ENCODE measurements around the gene INSYN2B.

Gene INSYN2B

GRCh38 chr5:169875091-169875728, 105.1 kb downstream of the INSYN2B start:
- H2AFZ ChIP-seq (ENCODE audit: low read length, unreplicated experiment) = no peak overlapping the region

GRCh38 chr5:169874621-169875020, 105.7 kb downstream of the INSYN2B start:
- H3K27me3 ChIP-seq (ENCODE audit: insufficient read depth, low read length) = no peaks in the 10 kb centered on the region
- no peaks in the 10 kb centered on the region for H3K79me2 ChIP-seq (ENCODE audit: control insufficient read depth, insufficient read depth, low read length, unreplicated experiment)
- no peak overlapping the region for H2AFZ ChIP-seq (ENCODE audit: low read length, unreplicated experiment)
- peaks cover 17% of the 10 kb centered on the region for H3K4me1 ChIP-seq (ENCODE audit: control insufficient read depth, insufficient read depth, low read length, unreplicated experiment)
- H3K36me3 ChIP-seq (ENCODE audit: insufficient read depth, low read length) = 0 out of 2 replicates have a peak, but pooled peaks cover 5% of the 10 kb centered on the region
- H3K27ac ChIP-seq (ENCODE audit: low read depth, low read length) = no peak overlapping the region
- H3K4me3 ChIP-seq (ENCODE audit: low read depth, low read length) = no peak overlapping the region

More at GRCh38 chr5:169875091-169875728, 105.1 kb downstream of the INSYN2B start:
- H3K4me3 ChIP-seq (ENCODE audit: low read depth, low read length) = no peak overlapping the region
- no peaks in the 10 kb centered on the region for H3K79me2 ChIP-seq (ENCODE audit: control insufficient read depth, insufficient read depth, low read length, unreplicated experiment)
- no peaks in the 10 kb centered on the region for H3K27me3 ChIP-seq (ENCODE audit: insufficient read depth, low read length)
- 0 out of 2 replicates have a peak, but pooled peaks cover 5% of the 10 kb centered on the region for H3K36me3 ChIP-seq (ENCODE audit: insufficient read depth, low read length)
- H3K27ac ChIP-seq (ENCODE audit: low read depth, low read length) = no peak overlapping the region
- peaks cover 17% of the 10 kb centered on the region for H3K4me1 ChIP-seq (ENCODE audit: control insufficient read depth, insufficient read depth, low read length, unreplicated experiment)

DNA sequence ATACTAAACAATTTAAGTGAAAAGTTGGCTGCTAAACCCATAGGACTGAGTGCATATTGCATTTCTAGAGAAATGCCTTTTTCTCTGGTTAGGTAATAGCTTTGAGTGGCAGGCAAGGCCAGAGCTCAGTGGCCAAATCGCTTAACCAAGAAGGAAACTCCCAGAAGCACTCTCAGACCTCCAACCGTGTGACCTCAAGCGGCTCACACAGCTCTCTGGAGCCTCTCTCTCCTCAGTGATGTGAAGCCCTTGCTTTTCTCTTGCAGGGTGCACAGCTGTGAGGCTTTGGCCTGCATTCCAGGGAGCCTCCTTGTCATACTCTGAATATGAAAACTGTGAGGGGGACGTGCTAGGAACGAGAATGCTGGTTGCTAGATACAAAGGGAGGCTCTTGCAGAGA, 106.7 kb downstream of the INSYN2B start:
- H3K4me1 ChIP-seq (ENCODE audit: control insufficient read depth, insufficient read depth, low read length, unreplicated experiment) = peaks cover 17% of the 10 kb centered on the region
- H3K27me3 ChIP-seq (ENCODE audit: insufficient read depth, low read length) = no peaks in the 10 kb centered on the region
- no peaks in the 10 kb centered on the region; the same call in 1 of the 2 replicates for H3K36me3 ChIP-seq (ENCODE audit: insufficient read depth, low read length)
- H2AFZ ChIP-seq (ENCODE audit: low read length, unreplicated experiment) = no peak overlapping the region
- no peaks in the 10 kb centered on the region for H3K79me2 ChIP-seq (ENCODE audit: control insufficient read depth, insufficient read depth, low read length, unreplicated experiment)
- no peak overlapping the region for H3K27ac ChIP-seq (ENCODE audit: low read depth, low read length)
- no peak overlapping the region for H3K4me3 ChIP-seq (ENCODE audit: low read depth, low read length)

- no peak overlapping the region for H3K27ac ChIP-seq (ENCODE audit: low read depth, low read length)
- H3K4me3 ChIP-seq (ENCODE audit: low read depth, low read length) = no peak overlapping the region
- no peak overlapping the region for H2AFZ ChIP-seq (ENCODE audit: low read length, unreplicated experiment)
- H3K79me2 ChIP-seq (ENCODE audit: control insufficient read depth, insufficient read depth, low read length, unreplicated experiment) = no peaks in the 10 kb centered on the region
- H3K4me1 ChIP-seq (ENCODE audit: control insufficient read depth, insufficient read depth, low read length, unreplicated experiment) = peaks cover 17% of the 10 kb centered on the region
- H3K36me3 ChIP-seq (ENCODE audit: insufficient read depth, low read length) = no peaks in the 10 kb centered on the region; the same call in 1 of the 2 replicates
- H3K27me3 ChIP-seq (ENCODE audit: insufficient read depth, low read length) = no peaks in the 10 kb centered on the region
Measured at GRCh38 chr5:169871826-169872490, 108.3 kb downstream of the INSYN2B start.

GRCh38 chr5:169870211-169870610, 110.1 kb downstream of the INSYN2B start:
- Histone ChIP-seq H2AFZ (ENCODE audit: low read length, unreplicated experiment) (no peak overlapping the region), H3K4me3 (ENCODE audit: low read depth, low read length) (no peak overlapping the region), H3K79me2 (ENCODE audit: control insufficient read depth, insufficient read depth, low read length, unreplicated experiment) (no peaks in the 10 kb centered on the region), H3K27me3 (ENCODE audit: insufficient read depth, low read length) (no peaks in the 10 kb centered on the region), H3K36me3 (ENCODE audit: insufficient read depth, low read length) (no peaks in the 10 kb centered on the region; the same call in 1 of the 2 replicates), H3K4me1 (ENCODE audit: control insufficient read depth, insufficient read depth, low read length, unreplicated experiment) (peaks cover 3% of the 10 kb centered on the region), H3K27ac (ENCODE audit: low read depth, low read length) (no peak overlapping the region)

DNA sequence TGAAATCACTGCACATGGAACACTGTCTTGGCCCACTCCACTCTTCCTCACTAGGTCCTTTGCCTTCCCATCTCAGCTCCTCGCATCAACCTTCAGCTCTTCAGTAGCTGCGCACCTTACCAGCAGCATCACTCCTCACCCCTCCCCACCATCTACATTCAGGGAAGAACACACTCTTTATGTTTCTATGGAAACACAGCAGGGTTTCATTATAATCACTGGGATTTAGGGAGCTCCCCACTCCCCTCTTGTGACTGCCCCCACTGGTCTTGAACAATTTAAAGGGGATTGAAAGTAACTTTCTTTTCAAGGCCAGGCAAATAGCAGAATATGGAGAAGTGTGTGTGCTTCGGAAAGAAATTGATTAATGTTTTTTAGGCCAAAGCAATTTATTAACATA, 111.2 kb downstream of the INSYN2B start:
- H3K79me2 ChIP-seq (ENCODE audit: control insufficient read depth, insufficient read depth, low read length, unreplicated experiment) = no peaks in the 10 kb centered on the region
- no peaks in the 10 kb centered on the region; the same call in 1 of the 2 replicates for H3K36me3 ChIP-seq (ENCODE audit: insufficient read depth, low read length)
- no peaks in the 10 kb centered on the region for H3K4me1 ChIP-seq (ENCODE audit: control insufficient read depth, insufficient read depth, low read length, unreplicated experiment)
- no peak overlapping the region for H3K27ac ChIP-seq (ENCODE audit: low read depth, low read length)
- no peak overlapping the region for H2AFZ ChIP-seq (ENCODE audit: low read length, unreplicated experiment)
- H3K4me3 ChIP-seq (ENCODE audit: low read depth, low read length) = no peak overlapping the region
- no peaks in the 10 kb centered on the region for H3K27me3 ChIP-seq (ENCODE audit: insufficient read depth, low read length)

GRCh38 chr5:169867347-169867746, 112.9 kb downstream of the INSYN2B start:
- H3K27ac ChIP-seq (ENCODE audit: low read depth, low read length) = no peak overlapping the region
- H3K4me1 ChIP-seq (ENCODE audit: control insufficient read depth, insufficient read depth, low read length, unreplicated experiment) = peaks cover 4% of the 10 kb centered on the region
- H3K79me2 ChIP-seq (ENCODE audit: control insufficient read depth, insufficient read depth, low read length, unreplicated experiment) = no peaks in the 10 kb centered on the region
- H3K4me3 ChIP-seq (ENCODE audit: low read depth, low read length) = no peak overlapping the region
- no peaks in the 10 kb centered on the region; the same call in 1 of the 2 replicates for H3K36me3 ChIP-seq (ENCODE audit: insufficient read depth, low read length)
- no peak overlapping the region for H2AFZ ChIP-seq (ENCODE audit: low read length, unreplicated experiment)
- H3K27me3 ChIP-seq (ENCODE audit: insufficient read depth, low read length) = no peaks in the 10 kb centered on the region

GRCh38 chr5:169864483-169864882, 115.8 kb downstream of the INSYN2B start:
- Histone ChIP-seq H3K4me1 (ENCODE audit: control insufficient read depth, insufficient read depth, low read length, unreplicated experiment) (peaks cover 10% of the 10 kb centered on the region), H2AFZ (ENCODE audit: low read length, unreplicated experiment) (no peak overlapping the region), H3K36me3 (ENCODE audit: insufficient read depth, low read length) (no peaks in the 10 kb centered on the region; the same call in 1 of the 2 replicates), H3K79me2 (ENCODE audit: control insufficient read depth, insufficient read depth, low read length, unreplicated experiment) (no peaks in the 10 kb centered on the region), H3K27me3 (ENCODE audit: insufficient read depth, low read length) (no peaks in the 10 kb centered on the region), H3K4me3 (ENCODE audit: low read depth, low read length) (no peak overlapping the region), H3K27ac (ENCODE audit: low read depth, low read length) (no peak overlapping the region)

- no peak overlapping the region for H2AFZ ChIP-seq (ENCODE audit: low read length, unreplicated experiment)
- no peaks in the 10 kb centered on the region for H3K79me2 ChIP-seq (ENCODE audit: control insufficient read depth, insufficient read depth, low read length, unreplicated experiment)
- no peak overlapping the region for H3K4me3 ChIP-seq (ENCODE audit: low read depth, low read length)
- no peaks in the 10 kb centered on the region for H3K36me3 ChIP-seq (ENCODE audit: insufficient read depth, low read length)
- H3K4me1 ChIP-seq (ENCODE audit: control insufficient read depth, insufficient read depth, low read length, unreplicated experiment) = peaks cover 10% of the 10 kb centered on the region
- H3K27me3 ChIP-seq (ENCODE audit: insufficient read depth, low read length) = no peaks in the 10 kb centered on the region
- peak overlapping the region; percentile 9; the same call in 1 of the 2 replicates for H3K27ac ChIP-seq (ENCODE audit: low read depth, low read length)
Measured at GRCh38 chr5:169862391-169862811, 117.9 kb downstream of the INSYN2B start.

- Histone ChIP-seq H2AFZ (ENCODE audit: low read length, unreplicated experiment) (no peak overlapping the region), H3K27me3 (ENCODE audit: insufficient read depth, low read length) (no peaks in the 10 kb centered on the region), H3K36me3 (ENCODE audit: insufficient read depth, low read length) (no peaks in the 10 kb centered on the region), H3K79me2 (ENCODE audit: control insufficient read depth, insufficient read depth, low read length, unreplicated experiment) (no peaks in the 10 kb centered on the region), H3K27ac (ENCODE audit: low read depth, low read length) (peak overlapping the region; percentile 27; the same call in 1 of the 2 replicates), H3K4me3 (ENCODE audit: low read depth, low read length) (no peak overlapping the region), H3K4me1 (ENCODE audit: control insufficient read depth, insufficient read depth, low read length, unreplicated experiment) (peaks cover 15% of the 10 kb centered on the region)
Measured at GRCh38 chr5:169861934-169862333, 118.4 kb downstream of the INSYN2B start.

- peaks cover 20% of the 10 kb centered on the region for H3K4me1 ChIP-seq (ENCODE audit: control insufficient read depth, insufficient read depth, low read length, unreplicated experiment)
- no peak overlapping the region for H2AFZ ChIP-seq (ENCODE audit: low read length, unreplicated experiment)
- peak overlapping the region; percentile 27; the same call in 1 of the 2 replicates for H3K27ac ChIP-seq (ENCODE audit: low read depth, low read length)
- H3K27me3 ChIP-seq (ENCODE audit: insufficient read depth, low read length) = no peaks in the 10 kb centered on the region
- H3K79me2 ChIP-seq (ENCODE audit: control insufficient read depth, insufficient read depth, low read length, unreplicated experiment) = no peaks in the 10 kb centered on the region
- no peaks in the 10 kb centered on the region for H3K36me3 ChIP-seq (ENCODE audit: insufficient read depth, low read length)
- no peak overlapping the region for H3K4me3 ChIP-seq (ENCODE audit: low read depth, low read length)
Measured at GRCh38 chr5:169861433-169861832, 118.9 kb downstream of the INSYN2B start.
